Loucy (cell line): ENCODE measurements around the gene UBFD1.

Source experiments
- H2AFZ ChIP-seq: fragments of 200-600 bp; sonication (generic); 2 replicates; pipeline ENCODE4 v1.6.0; 2016; ENCODE audit warnings: antibody characterized with exemption, mild to moderate bottlenecking, low read length, moderate library complexity
- H3F3A ChIP-seq: fragments of 200-600 bp; 2 replicates; pipeline ENCODE4 v1.6.0; 2016; ENCODE audit warnings: antibody characterized with exemption, low read depth, mild to moderate bottlenecking
- H3K27me3 ChIP-seq: fragments of 200-600 bp; sonication (generic); 2 replicates; pipeline ENCODE4 v1.6.1; 2014; ENCODE audit warnings: low read length, mild to moderate bottlenecking; ENCODE audit not compliant: insufficient read depth, poor library complexity, severe bottlenecking
- H3K36me3 ChIP-seq: fragments of 200-600 bp; sonication (generic); 2 replicates; pipeline ENCODE4 v1.6.1; 2016; ENCODE audit warnings: low read length; ENCODE audit not compliant: insufficient read depth
- H3K4me1 ChIP-seq: fragments of 200-600 bp; sonication (generic); 2 replicates; pipeline ENCODE4 v1.5.1; 2014; ENCODE audit warnings: low read length, mild to moderate bottlenecking; ENCODE audit not compliant: insufficient read depth, poor library complexity, severe bottlenecking
- H3K4me2 ChIP-seq: fragments of 200-600 bp; sonication (generic); 2 replicates; pipeline ENCODE4 v1.6.0; 2014; ENCODE audit warnings: antibody characterized with exemption, low read length, low read depth, mild to moderate bottlenecking; ENCODE audit not compliant: poor library complexity, severe bottlenecking
- H3K4me3 ChIP-seq: fragments of 200-600 bp; sonication (generic); 2 replicates; pipeline ENCODE4 v1.5.1; 2014; ENCODE audit warnings: low read length, mild to moderate bottlenecking, mixed read lengths; ENCODE audit not compliant: poor library complexity, severe bottlenecking
- H3K79me2 ChIP-seq: fragments of 200-600 bp; sonication (generic); 2 replicates; pipeline ENCODE4 v1.6.1; 2014; ENCODE audit warnings: low read length; ENCODE audit not compliant: insufficient read depth
- H3K9ac ChIP-seq: fragments of 200-600 bp; sonication (generic); 2 replicates; pipeline ENCODE4 v1.6.0; 2014; ENCODE audit warnings: mild to moderate bottlenecking, low read depth, low read length, moderate library complexity; ENCODE audit not compliant: poor library complexity, severe bottlenecking
- H3K9me2 ChIP-seq: fragments of 200-600 bp; sonication (generic); replicated peaks from 2 replicates; pipeline ENCODE4 v1.6.1; 2016; ENCODE audit warnings: low read depth, low read length, mixed read lengths
- H3K9me3 ChIP-seq: fragments of 200-600 bp; sonication (generic); 2 replicates; pipeline ENCODE4 v1.6.1; 2014; ENCODE audit warnings: mild to moderate bottlenecking, antibody characterized with exemption, low read length, low read depth; ENCODE audit not compliant: insufficient read depth
- H4K20me1 ChIP-seq: fragments of 200-600 bp; sonication (generic); 2 replicates; pipeline ENCODE4 v1.6.0; 2014; ENCODE audit warnings: antibody characterized with exemption, low read length, mild to moderate bottlenecking; ENCODE audit not compliant: insufficient read depth, poor library complexity, severe bottlenecking
- EZH2phosphoT487 ChIP-seq: fragments of 200-600 bp; IDR thresholded peaks from 2 replicates; pipeline ENCODE4 v1.6.1; 2018; ENCODE audit warnings: antibody characterized with exemption, mild to moderate bottlenecking, moderate library complexity, borderline replicate concordance
- TF ChIP-seq, protein P1 (sequence below): fragments of 200-600 bp; sonication (generic); conservative IDR thresholded peaks from 2 replicates; pipeline ENCODE4 v1.5.1; 2014; ENCODE audit warnings: mild to moderate bottlenecking, antibody characterized with exemption, low read length

The UBFD1 gene

DNA sequence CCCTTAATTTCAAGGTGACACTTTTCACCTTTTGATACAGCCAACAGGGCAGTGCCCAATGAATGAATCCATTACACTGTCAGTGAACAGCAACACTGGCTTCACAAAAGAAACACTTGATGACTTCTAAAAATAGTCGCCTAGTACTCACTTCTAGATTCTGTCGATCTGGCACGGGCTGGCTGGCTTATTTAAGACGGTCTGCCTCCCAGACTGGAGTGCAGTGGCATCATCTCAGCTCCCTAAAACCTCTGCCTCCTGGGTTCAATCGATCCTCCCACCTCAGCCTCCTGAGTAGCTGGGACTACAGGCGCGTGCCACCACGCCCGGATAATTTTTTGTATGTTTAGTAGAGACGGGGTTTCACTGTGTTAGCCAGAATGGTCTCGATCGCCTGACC is 36.7 kb downstream of the UBFD1 start:
- peaks cover 31% of the 10 kb centered on the region; the same call in 1 of the 2 replicates for H3K36me3 ChIP-seq
- H3K4me2 ChIP-seq = peak overlapping the region; percentile 100
- no peaks in the 10 kb centered on the region for H3K9me3 ChIP-seq
- peak overlapping the region; percentile 92 for H3K9ac ChIP-seq
- H2AFZ ChIP-seq = no peak overlapping the region
- H3K27me3 ChIP-seq = no peaks in the 10 kb centered on the region
- no peaks in the 10 kb centered on the region for H3K9me2 ChIP-seq
- peaks cover 41% of the 10 kb centered on the region for H4K20me1 ChIP-seq
- H3K4me1 ChIP-seq = peaks cover 9% of the 10 kb centered on the region
- TF ChIP-seq, protein P1, sequence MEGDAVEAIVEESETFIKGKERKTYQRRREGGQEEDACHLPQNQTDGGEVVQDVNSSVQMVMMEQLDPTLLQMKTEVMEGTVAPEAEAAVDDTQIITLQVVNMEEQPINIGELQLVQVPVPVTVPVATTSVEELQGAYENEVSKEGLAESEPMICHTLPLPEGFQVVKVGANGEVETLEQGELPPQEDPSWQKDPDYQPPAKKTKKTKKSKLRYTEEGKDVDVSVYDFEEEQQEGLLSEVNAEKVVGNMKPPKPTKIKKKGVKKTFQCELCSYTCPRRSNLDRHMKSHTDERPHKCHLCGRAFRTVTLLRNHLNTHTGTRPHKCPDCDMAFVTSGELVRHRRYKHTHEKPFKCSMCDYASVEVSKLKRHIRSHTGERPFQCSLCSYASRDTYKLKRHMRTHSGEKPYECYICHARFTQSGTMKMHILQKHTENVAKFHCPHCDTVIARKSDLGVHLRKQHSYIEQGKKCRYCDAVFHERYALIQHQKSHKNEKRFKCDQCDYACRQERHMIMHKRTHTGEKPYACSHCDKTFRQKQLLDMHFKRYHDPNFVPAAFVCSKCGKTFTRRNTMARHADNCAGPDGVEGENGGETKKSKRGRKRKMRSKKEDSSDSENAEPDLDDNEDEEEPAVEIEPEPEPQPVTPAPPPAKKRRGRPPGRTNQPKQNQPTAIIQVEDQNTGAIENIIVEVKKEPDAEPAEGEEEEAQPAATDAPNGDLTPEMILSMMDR = no peak
- TF ChIP-seq EZH2phosphoT487 = no peak
- peak overlapping the region; percentile 96 for H3K4me3 ChIP-seq
- H3K79me2 ChIP-seq = peaks cover 62% of the 10 kb centered on the region
- H3F3A ChIP-seq = no peaks in the 10 kb centered on the region

DNA sequence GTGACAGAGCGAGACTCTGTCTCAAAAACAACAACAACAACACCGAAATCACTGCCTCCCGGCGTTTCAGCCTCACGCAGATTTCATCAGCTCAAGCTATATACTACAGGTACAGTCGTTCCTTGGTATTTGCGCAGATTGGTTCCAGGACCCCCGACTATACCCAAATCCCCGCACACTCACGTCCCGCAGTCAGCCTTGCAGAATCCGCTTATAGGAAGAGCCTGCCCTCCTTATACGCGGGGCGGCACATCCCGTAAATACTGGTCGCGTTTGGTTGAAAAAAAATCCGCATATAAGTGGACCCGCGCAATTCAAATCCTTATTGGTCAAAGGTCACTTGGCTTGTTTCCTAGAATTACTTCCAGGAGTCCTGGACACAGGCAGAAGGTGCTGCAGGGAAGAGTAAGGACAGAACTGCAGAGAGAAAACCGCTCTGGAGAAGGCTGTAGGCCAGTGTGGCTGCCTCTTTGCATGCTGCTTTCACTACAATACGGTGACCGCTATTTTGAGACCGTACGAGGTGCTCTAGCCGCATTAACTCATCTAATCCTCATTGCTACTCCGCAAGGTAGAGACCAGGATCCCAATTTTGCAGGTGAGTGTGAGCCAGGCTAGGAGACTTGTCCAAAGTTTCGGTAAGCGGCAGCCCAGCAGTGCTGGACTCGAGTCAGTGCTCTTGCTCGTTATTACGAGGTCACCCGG is 37.9 kb downstream of the UBFD1 start:
- H3K9me3 ChIP-seq = no peaks in the 10 kb centered on the region
- H3K9me2 ChIP-seq = no peaks in the 10 kb centered on the region
- peaks cover 41% of the 10 kb centered on the region for H4K20me1 ChIP-seq
- H3K4me2 ChIP-seq = peak overlapping the region; percentile 100
- H3F3A ChIP-seq = no peaks in the 10 kb centered on the region
- TF ChIP-seq EZH2phosphoT487 = no peak
- TF ChIP-seq, protein P1 = no peak
- peak overlapping the region; percentile 92 for H3K9ac ChIP-seq
- H3K79me2 ChIP-seq = peaks cover 54% of the 10 kb centered on the region
- peaks cover 20% of the 10 kb centered on the region; the same call in 1 of the 2 replicates for H3K36me3 ChIP-seq
- peak overlapping the region; percentile 69; the same call in 1 of the 2 replicates for H2AFZ ChIP-seq
- H3K27me3 ChIP-seq = no peaks in the 10 kb centered on the region
- H3K4me3 ChIP-seq = peak overlapping the region; percentile 96
- peaks cover 9% of the 10 kb centered on the region for H3K4me1 ChIP-seq

DNA sequence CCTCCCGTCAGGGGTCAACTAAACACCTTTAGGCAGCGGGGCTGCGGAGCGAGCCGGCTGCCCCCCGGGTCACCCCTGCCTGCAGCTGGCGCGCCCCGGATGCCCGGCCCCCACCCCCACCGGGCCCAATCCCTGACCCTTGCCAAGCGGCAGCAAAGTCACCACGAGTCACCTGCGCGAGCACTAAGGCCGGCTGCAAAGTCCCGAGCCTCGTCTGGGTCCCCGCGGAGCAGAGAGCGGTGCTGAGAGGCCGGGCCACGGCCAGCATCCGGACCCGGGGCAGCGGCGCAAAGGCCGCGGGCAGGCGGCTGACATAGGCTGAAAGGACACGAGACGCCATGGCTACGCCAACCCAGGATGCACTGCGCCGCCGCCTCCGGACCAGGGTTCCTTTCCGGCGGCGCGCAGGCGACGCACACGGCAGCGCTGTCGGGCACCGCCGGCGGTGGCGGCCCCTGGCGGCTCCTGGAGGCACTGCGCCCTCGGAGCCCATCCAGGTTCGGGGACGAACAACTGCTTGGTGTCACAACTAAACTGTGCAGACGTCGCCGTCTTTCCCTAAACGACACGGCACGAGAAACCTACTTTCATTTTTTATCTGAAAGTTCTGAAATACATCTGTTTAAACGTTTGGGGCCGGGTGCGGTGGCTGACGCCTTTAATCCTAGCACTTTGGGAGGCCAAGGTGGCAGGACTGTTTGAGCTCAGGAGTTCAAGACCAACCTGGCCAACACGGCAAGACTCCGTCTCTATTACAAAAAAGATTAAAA is 38.6 kb downstream of the UBFD1 start, which contains the start of gene NDUFAB1:
NDUFAB1 (minus strand) TSS at position 366 of the 770 bp plus-strand sequence; CDS start at position 340, 26 bp downstream.
- Histone ChIP-seq H4K20me1 (peaks cover 38% of the 10 kb centered on the region), H3F3A (no peaks in the 10 kb centered on the region), H3K4me2 (peak within 1 kb of the TSS; percentile 100)

More for the DNA sequence above, 38.6 kb downstream of the UBFD1 start, which contains the start of gene NDUFAB1:
- Histone ChIP-seq H3K9me2 (no peaks in the 10 kb centered on the region), H3K9me3 (no peaks in the 10 kb centered on the region), H3K27me3 (no peaks in the 10 kb centered on the region), H3K4me3 (peak within 1 kb of the TSS; percentile 96), H3K9ac (peak within 1 kb of the TSS; percentile 92), H3K36me3 (peaks cover 13% of the 10 kb centered on the region; the same call in 1 of the 2 replicates), H2AFZ (peak within 1 kb of the TSS; percentile 98), H3K79me2 (peaks cover 47% of the 10 kb centered on the region), H3K4me1 (peaks cover 9% of the 10 kb centered on the region)
- no peak for TF ChIP-seq EZH2phosphoT487
- TF ChIP-seq, protein P1 = peak; percentile 81
